ENCODE results near the gene CELSR2.

GRCh38 chr1:109282952-109283747, 33.8 kb downstream of the CELSR2 start, which contains the start of gene PSRC1:
- TF ChIP-seq POLR2A (IDR thresholded peaks at IDR 0.05; ENCODE audit: control extremely low read depth in 1 of 2, low read depth in 2 of 2, low read length in 2 of 2) (peak; percentile 81 to 88; a peak in 2 of 3 replicates), EGR1 (IDR thresholded peaks at IDR 0.05; ENCODE audit: borderline replicate concordance, low read depth, low read length) (no peak), TAF7 (optimal IDR thresholded peaks at IDR 0.05; ENCODE audit: borderline replicate concordance, low read depth, low read length) (peak; percentile 85), JUN (IDR thresholded peaks at IDR 0.05; ENCODE audit: low read depth, low read length) (no peak), CTCF (IDR thresholded peaks at IDR 0.05; ENCODE audit: control extremely low read depth in 1 of 3, insufficient read depth in 1 of 3, low read depth in 1 of 3, low read length in 3 of 3) (no peak; a peak in 1 of 4 replicates), CHD7 (IDR thresholded peaks at IDR 0.05; ENCODE audit: insufficient replicate concordance, low read length) (no peak), RFX5 (IDR thresholded peaks at IDR 0.05; ENCODE audit: borderline replicate concordance, low read depth, low read length) (no peak), USF2 (IDR thresholded peaks at IDR 0.05; ENCODE audit: low read length) (no peak)

All from H1 (cell line).